Measurements from ENCODE around the gene TTC21B. TPM values are rescaled to one million over a fixed set of nuclear protein-coding genes. Genes with fewer than 3 reads are reported as not detected.
"Not testable (repeated sequence)": the region's sequence is repeated elsewhere in the genome, so short reads cannot be mapped to it uniquely, and the experiment has no call there.

TTC21B gene
- 8.8 TPM for polyA plus RNA-seq (2013, experiment 1 of 2)
- polyA plus RNA-seq (2013, experiment 2 of 2), result 8.5 TPM

DNA sequence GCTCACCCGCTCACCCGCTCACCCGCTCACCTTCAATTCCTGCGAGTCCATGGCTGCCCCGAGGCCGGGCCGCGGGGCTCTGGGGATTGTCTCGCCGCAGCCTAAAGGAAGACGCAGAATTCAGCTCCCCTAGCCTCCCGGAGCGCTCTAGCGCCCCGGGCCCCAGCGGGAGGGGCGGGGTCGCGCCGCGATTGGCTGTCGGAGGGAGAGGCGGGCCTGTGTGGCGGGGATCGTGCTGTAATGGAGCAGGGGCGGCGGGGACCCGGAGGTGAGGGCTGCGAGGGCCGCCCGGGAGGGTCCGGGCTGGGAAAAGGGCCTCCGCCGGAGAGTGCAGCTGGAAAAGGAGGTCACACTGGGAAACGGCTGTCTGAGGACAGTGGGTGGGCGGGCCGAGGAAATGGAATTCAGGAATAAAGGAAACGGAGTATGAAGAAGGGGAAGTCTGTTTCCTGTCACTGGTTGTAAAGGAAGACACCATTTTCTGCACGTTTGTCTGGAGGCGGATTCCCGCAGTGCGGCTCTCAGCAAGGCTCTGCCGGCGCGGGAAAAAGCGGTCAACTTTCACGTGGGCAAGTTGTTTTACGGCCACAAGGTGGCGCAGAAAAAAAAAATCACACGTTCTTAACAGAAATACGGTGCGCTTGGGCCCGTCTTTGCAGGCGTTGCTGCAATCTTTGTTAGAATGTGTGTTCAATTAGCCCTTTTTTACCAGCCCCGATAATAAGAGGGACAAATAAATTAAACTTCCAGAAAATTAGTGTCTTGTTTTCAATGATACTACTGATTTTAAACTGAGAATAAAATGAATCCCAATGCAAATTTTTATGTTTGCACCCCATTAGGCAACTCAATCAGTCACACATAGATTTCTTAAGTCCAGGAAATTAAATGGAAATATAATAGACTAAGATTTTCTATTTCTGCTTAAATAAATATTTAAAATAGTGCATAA, at the start of gene TTC21B:
TSS of gene TTC21B (minus strand) at position 122 of the 952 bp plus-strand sequence. CDS start at position 51, 71 bp downstream.
- Histone ChIP-seq H3K18ac (ENCODE audit: low read length) (peak within 1 kb of the TSS; percentile 57), H3K27ac (ENCODE audit: low read depth, low read length) (peak within 1 kb of the TSS; percentile 91), H3K79me1 (ENCODE audit: low read length) (peaks cover 8% of the 10 kb centered on the region), H2BK5ac (ENCODE audit: low read length) (no peak within 1 kb of the TSS), H3K27me3 (ENCODE audit: insufficient read depth, low read length, poor library complexity) (no peaks in the 10 kb centered on the region), H3K4ac (ENCODE audit: low read depth, low read length) (peak within 1 kb of the TSS; percentile 78), H3K4me1 (ENCODE audit: control insufficient read depth, low read depth, low read length) (peaks cover 2% of the 10 kb centered on the region), H4K8ac (ENCODE audit: low read depth, low read length) (peak within 1 kb of the TSS; percentile 60), H3K9ac (ENCODE audit: low read length) (peak within 1 kb of the TSS; percentile 83), H4K5ac (ENCODE audit: low read length) (no peak within 1 kb of the TSS), H2BK120ac (ENCODE audit: low read depth, low read length) (no peak within 1 kb of the TSS), H2AK5ac (ENCODE audit: low read length) (no peak within 1 kb of the TSS), H2BK15ac (replicated peaks; ENCODE audit: low read depth) (no peak within 1 kb of the TSS), H3K4me2 (ENCODE audit: low read length) (peak within 1 kb of the TSS; percentile 43), H3K4me3 (ENCODE audit: low read length) (peak within 1 kb of the TSS; percentile 83), H3K23ac (ENCODE audit: low read length) (no peak within 1 kb of the TSS), H3K56ac (ENCODE audit: low read length) (peak within 1 kb of the TSS; percentile 92), H3K36me3 (ENCODE audit: control insufficient read depth, insufficient read depth, low read length) (no peaks in the 10 kb centered on the region), H3K79me2 (ENCODE audit: control insufficient read depth, insufficient read depth, low read length) (peaks cover 22% of the 10 kb centered on the region)
- peak; percentile 97 for DNase-seq
- no CpG with 5 or more reads among the region's 55 CpGs for WGBS (ENCODE audit: extremely low coverage, insufficient coverage, low lambda C conversion rate)

DNA sequence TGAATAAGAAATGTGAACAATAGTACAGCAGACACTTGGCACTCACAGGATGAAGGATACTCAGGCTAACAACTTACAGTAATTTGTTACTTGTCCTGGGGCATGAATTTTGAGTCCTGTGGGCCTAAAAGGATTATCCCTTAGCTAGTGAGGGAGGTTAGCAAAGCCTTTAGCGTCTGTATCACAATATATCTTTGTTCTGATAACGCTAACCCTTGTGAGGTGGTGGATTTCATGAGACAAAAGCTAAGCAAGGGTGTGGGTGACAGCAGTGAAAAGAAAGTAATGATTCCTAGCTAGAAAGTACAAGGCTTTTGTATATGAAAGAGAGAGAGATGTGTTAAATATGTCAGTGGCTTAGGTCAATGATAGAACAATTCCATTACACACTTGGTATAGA, 46.8 kb upstream of the TTC21B start:
- Histone ChIP-seq H2BK120ac (ENCODE audit: low read depth, low read length) (no peak overlapping the region), H3K4me2 (ENCODE audit: low read length) (no peak overlapping the region), H3K4ac (ENCODE audit: low read depth, low read length) (no peak overlapping the region), H3K56ac (ENCODE audit: low read length) (no peak overlapping the region), H3K27me3 (ENCODE audit: insufficient read depth, low read length, poor library complexity) (no peaks in the 10 kb centered on the region), H3K9ac (ENCODE audit: low read length) (no peak overlapping the region), H3K27ac (ENCODE audit: low read depth, low read length) (no peak overlapping the region), H2BK15ac (replicated peaks; ENCODE audit: low read depth) (no peak overlapping the region), H3K18ac (ENCODE audit: low read length) (no peak overlapping the region), H3K23ac (ENCODE audit: low read length) (no peak overlapping the region), H3K4me1 (ENCODE audit: control insufficient read depth, low read depth, low read length) (no peaks in the 10 kb centered on the region), H4K5ac (ENCODE audit: low read length) (no peak overlapping the region), H3K79me2 (ENCODE audit: control insufficient read depth, insufficient read depth, low read length) (no peaks in the 10 kb centered on the region), H2BK5ac (ENCODE audit: low read length) (no peak overlapping the region), H3K79me1 (ENCODE audit: low read length) (no peaks in the 10 kb centered on the region), H3K4me3 (ENCODE audit: low read length) (no peak overlapping the region), H3K36me3 (ENCODE audit: control insufficient read depth, insufficient read depth, low read length) (no peaks in the 10 kb centered on the region), H4K8ac (ENCODE audit: low read depth, low read length) (no peak overlapping the region), H2AK5ac (ENCODE audit: low read length) (no peak overlapping the region)
- no CpG with 5 or more reads among the region's 2 CpGs for WGBS (ENCODE audit: extremely low coverage, insufficient coverage, low lambda C conversion rate)
- DNase-seq, result peak; percentile 50

DNA sequence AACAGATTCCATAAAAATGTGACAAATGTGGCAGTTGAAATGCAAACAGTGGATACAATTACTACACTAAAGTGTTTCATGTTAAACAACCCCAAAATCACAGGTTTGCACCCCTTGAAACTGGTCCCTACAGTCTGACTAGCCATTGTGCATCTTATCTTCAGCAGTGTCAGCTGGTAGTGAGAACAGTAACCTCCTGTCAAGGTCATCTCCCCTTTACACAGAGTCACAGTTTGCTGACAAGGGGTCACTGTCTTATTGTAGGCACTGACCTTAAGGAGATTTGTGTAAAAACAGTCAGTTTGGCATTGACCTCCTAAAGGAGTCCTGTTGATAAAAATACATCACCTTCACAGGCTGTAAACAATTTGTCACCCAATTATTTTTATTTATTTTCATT, 37.3 kb upstream of the TTC21B start:
- Histone ChIP-seq H3K4me3 (ENCODE audit: low read length) (no peak overlapping the region), H3K23ac (ENCODE audit: low read length) (no peak overlapping the region), H3K4me2 (ENCODE audit: low read length) (no peak overlapping the region), H3K56ac (ENCODE audit: low read length) (no peak overlapping the region), H3K27ac (ENCODE audit: low read depth, low read length) (no peak overlapping the region), H3K4ac (ENCODE audit: low read depth, low read length) (no peak overlapping the region), H4K8ac (ENCODE audit: low read depth, low read length) (no peak overlapping the region), H3K18ac (ENCODE audit: low read length) (no peak overlapping the region), H4K5ac (ENCODE audit: low read length) (no peak overlapping the region), H3K79me1 (ENCODE audit: low read length) (no peaks in the 10 kb centered on the region), H2AK5ac (ENCODE audit: low read length) (no peak overlapping the region), H3K9ac (ENCODE audit: low read length) (no peak overlapping the region), H2BK15ac (replicated peaks; ENCODE audit: low read depth) (no peak overlapping the region), H3K36me3 (ENCODE audit: control insufficient read depth, insufficient read depth, low read length) (no peaks in the 10 kb centered on the region), H3K79me2 (ENCODE audit: control insufficient read depth, insufficient read depth, low read length) (no peaks in the 10 kb centered on the region), H3K27me3 (ENCODE audit: insufficient read depth, low read length, poor library complexity) (no peaks in the 10 kb centered on the region), H2BK5ac (ENCODE audit: low read length) (no peak overlapping the region), H2BK120ac (ENCODE audit: low read depth, low read length) (no peak overlapping the region), H3K4me1 (ENCODE audit: control insufficient read depth, low read depth, low read length) (no peaks in the 10 kb centered on the region)
- no peak for DNase-seq

DNA sequence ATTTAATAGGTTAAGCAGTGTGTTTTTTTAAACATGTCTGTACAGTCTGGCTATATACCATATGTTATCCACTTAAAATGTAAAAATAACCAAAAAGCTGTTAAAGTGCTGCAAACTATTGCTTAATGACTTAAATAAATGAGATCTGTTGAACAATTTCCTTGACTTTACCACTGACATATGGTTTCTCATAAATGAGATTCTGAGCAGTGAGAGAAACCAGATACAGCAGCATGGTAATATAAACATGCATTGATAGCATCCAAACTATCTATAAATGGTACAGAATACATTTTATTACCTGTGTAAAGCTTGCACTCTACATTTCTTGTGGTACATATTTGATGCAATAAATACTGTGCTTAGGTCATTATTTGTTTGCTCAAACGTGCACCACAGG, 36.3 kb upstream of the TTC21B start:
- Histone ChIP-seq H2BK15ac (replicated peaks; ENCODE audit: low read depth) (no peak overlapping the region), H2BK120ac (ENCODE audit: low read depth, low read length) (no peak overlapping the region), H3K4me1 (ENCODE audit: control insufficient read depth, low read depth, low read length) (no peaks in the 10 kb centered on the region), H3K4ac (ENCODE audit: low read depth, low read length) (no peak overlapping the region), H3K27ac (ENCODE audit: low read depth, low read length) (no peak overlapping the region), H3K79me1 (ENCODE audit: low read length) (no peaks in the 10 kb centered on the region), H4K8ac (ENCODE audit: low read depth, low read length) (no peak overlapping the region), H3K4me3 (ENCODE audit: low read length) (no peak overlapping the region), H3K79me2 (ENCODE audit: control insufficient read depth, insufficient read depth, low read length) (no peaks in the 10 kb centered on the region), H2AK5ac (ENCODE audit: low read length) (no peak overlapping the region), H3K56ac (ENCODE audit: low read length) (no peak overlapping the region), H3K36me3 (ENCODE audit: control insufficient read depth, insufficient read depth, low read length) (no peaks in the 10 kb centered on the region), H3K18ac (ENCODE audit: low read length) (no peak overlapping the region), H3K4me2 (ENCODE audit: low read length) (no peak overlapping the region), H4K5ac (ENCODE audit: low read length) (no peak overlapping the region), H3K27me3 (ENCODE audit: insufficient read depth, low read length, poor library complexity) (no peaks in the 10 kb centered on the region), H3K9ac (ENCODE audit: low read length) (no peak overlapping the region), H2BK5ac (ENCODE audit: low read length) (no peak overlapping the region), H3K23ac (ENCODE audit: low read length) (no peak overlapping the region)
- WGBS (ENCODE audit: extremely low coverage, insufficient coverage, low lambda C conversion rate), result no CpG with 5 or more reads among the region's 1 CpG
- DNase-seq, result no peak

DNA sequence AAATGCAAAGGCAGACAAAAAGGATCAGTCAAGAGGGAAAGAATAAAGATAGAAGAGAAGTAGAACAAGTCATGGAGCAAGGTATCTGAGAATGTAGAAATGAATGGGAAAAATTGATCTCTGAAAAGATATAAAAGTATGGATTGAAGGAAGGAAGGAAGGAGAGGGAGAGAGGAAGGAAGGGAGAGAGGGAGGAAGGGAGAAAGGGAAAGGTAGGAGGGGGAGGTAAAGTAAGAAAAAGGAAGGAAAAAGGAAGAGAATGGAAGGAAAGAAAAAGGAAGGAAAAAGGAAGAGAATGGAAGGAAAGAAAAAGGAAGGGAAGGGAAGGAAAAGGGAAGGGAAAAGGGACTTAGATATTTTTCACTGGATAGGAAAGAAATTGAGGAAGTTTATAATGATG, 31.5 kb upstream of the TTC21B start:
- Histone ChIP-seq H3K36me3 (ENCODE audit: control insufficient read depth, insufficient read depth, low read length) (no peaks in the 10 kb centered on the region), H3K23ac (ENCODE audit: low read length) (no peak overlapping the region), H4K8ac (ENCODE audit: low read depth, low read length) (no peak overlapping the region), H3K79me1 (ENCODE audit: low read length) (no peaks in the 10 kb centered on the region), H2BK120ac (ENCODE audit: low read depth, low read length) (no peak overlapping the region), H3K4me2 (ENCODE audit: low read length) (no peak overlapping the region), H3K56ac (ENCODE audit: low read length) (no peak overlapping the region), H3K4ac (ENCODE audit: low read depth, low read length) (no peak overlapping the region), H2BK5ac (ENCODE audit: low read length) (no peak overlapping the region), H2AK5ac (ENCODE audit: low read length) (no peak overlapping the region), H2BK15ac (replicated peaks; ENCODE audit: low read depth) (no peak overlapping the region), H3K79me2 (ENCODE audit: control insufficient read depth, insufficient read depth, low read length) (no peaks in the 10 kb centered on the region), H4K5ac (ENCODE audit: low read length) (no peak overlapping the region), H3K9ac (ENCODE audit: low read length) (no peak overlapping the region), H3K4me1 (ENCODE audit: control insufficient read depth, low read depth, low read length) (no peaks in the 10 kb centered on the region), H3K27ac (ENCODE audit: low read depth, low read length) (no peak overlapping the region), H3K4me3 (ENCODE audit: low read length) (no peak overlapping the region), H3K18ac (ENCODE audit: low read length) (no peak overlapping the region), H3K27me3 (ENCODE audit: insufficient read depth, low read length, poor library complexity) (no peaks in the 10 kb centered on the region)
- no peak for DNase-seq

DNA sequence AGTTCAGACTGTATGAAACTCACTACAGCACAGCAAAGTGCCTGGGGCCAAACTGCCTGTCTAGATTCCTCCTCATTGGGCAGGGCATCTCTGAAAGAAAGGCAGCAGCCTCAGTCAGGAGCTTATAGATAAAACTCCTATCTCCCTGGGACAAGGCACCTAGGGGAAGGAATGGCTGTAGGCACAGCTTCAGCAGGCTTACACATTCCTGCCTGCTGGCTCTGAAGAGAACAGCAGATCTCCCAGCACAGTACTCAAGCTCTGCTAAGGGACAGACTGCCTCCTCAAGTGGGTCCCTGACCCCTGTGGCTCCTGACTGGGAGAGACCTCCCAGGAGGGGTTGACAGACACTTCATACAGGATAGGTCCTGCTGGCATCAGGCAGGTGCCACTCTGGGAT, 18.6 kb upstream of the TTC21B start:
- H2BK15ac ChIP-seq (replicated peaks; ENCODE audit: low read depth); H2BK5ac ChIP-seq (ENCODE audit: low read length); H2AK5ac ChIP-seq (ENCODE audit: low read length); H3K4ac ChIP-seq (ENCODE audit: low read depth, low read length); H3K4me3 ChIP-seq (ENCODE audit: low read length); H3K27ac ChIP-seq (ENCODE audit: low read depth, low read length); H3K79me2 ChIP-seq (ENCODE audit: control insufficient read depth, insufficient read depth, low read length); H3K4me2 ChIP-seq (ENCODE audit: low read length); H3K56ac ChIP-seq (ENCODE audit: low read length); H3K27me3 ChIP-seq (ENCODE audit: insufficient read depth, low read length, poor library complexity); H3K9ac ChIP-seq (ENCODE audit: low read length); H3K18ac ChIP-seq (ENCODE audit: low read length); H2BK120ac ChIP-seq (ENCODE audit: low read depth, low read length); H3K4me1 ChIP-seq (ENCODE audit: control insufficient read depth, low read depth, low read length); H4K8ac ChIP-seq (ENCODE audit: low read depth, low read length); H3K23ac ChIP-seq (ENCODE audit: low read length); H3K36me3 ChIP-seq (ENCODE audit: control insufficient read depth, insufficient read depth, low read length); H3K79me1 ChIP-seq (ENCODE audit: low read length); H4K5ac ChIP-seq (ENCODE audit: low read length): not testable (repeated sequence)
- DNase-seq, result peak; percentile 25

Data from mesendoderm (in vitro differentiated cells).